ENCODE results near the gene PLAC1. TPM values are rescaled to one million over a fixed set of nuclear protein-coding genes. Genes with fewer than 3 reads are reported as not detected.

PLAC1 gene
- total RNA-seq, 4 donors from 2014 or later, result not detected

- Histone ChIP-seq H3K27me3 (no peaks in the 10 kb centered on the region), H3K4me1 (no peaks in the 10 kb centered on the region), H3K36me3 (no peaks in the 10 kb centered on the region), H3K27ac (no peak overlapping the region), H3K4me3 (no peak overlapping the region), H3K9me3 (no peaks in the 10 kb centered on the region)
- no peak for DNase-seq (ENCODE audit: low spot score in 2 of 2)
- WGBS, result 79% methylated on average over 4 of the region's 5 CpGs
- TF ChIP-seq EP300 (IDR thresholded peaks at IDR 0.05) (no peak), POLR2AphosphoS5 (IDR thresholded peaks at IDR 0.05) (no peak), CTCF (IDR thresholded peaks at IDR 0.05) (no peak), POLR2A (IDR thresholded peaks at IDR 0.05) (no peak)
These were observed 27.4 kb upstream of the PLAC1 start for GRCh38 chrX:134685668-134686067.

GRCh38 chrX:134684956-134685355 is 26.7 kb upstream of the PLAC1 start:
- 77% methylated on average over 1 of the region's 1 CpG for WGBS
- no peak for TF ChIP-seq POLR2AphosphoS5 (IDR thresholded peaks at IDR 0.05)
- no peak for TF ChIP-seq EP300 (IDR thresholded peaks at IDR 0.05)
- TF ChIP-seq CTCF (IDR thresholded peaks at IDR 0.05), result no peak
- Histone ChIP-seq H3K27ac (no peak overlapping the region), H3K27me3 (no peaks in the 10 kb centered on the region), H3K4me3 (no peak overlapping the region), H3K4me1 (no peaks in the 10 kb centered on the region), H3K9me3 (no peaks in the 10 kb centered on the region), H3K36me3 (no peaks in the 10 kb centered on the region)
- no peak for DNase-seq (ENCODE audit: low spot score in 2 of 2)

- Histone ChIP-seq H3K4me3 (no peak overlapping the region), H3K27ac (no peak overlapping the region), H3K27me3 (no peaks in the 10 kb centered on the region), H3K9me3 (no peaks in the 10 kb centered on the region), H3K36me3 (no peaks in the 10 kb centered on the region), H3K4me1 (no peaks in the 10 kb centered on the region)
- no peak for TF ChIP-seq POLR2A (IDR thresholded peaks at IDR 0.05)
- WGBS, result 68% methylated on average over 3 of the region's 3 CpGs
- no peak for DNase-seq (ENCODE audit: low spot score in 2 of 2)
These were observed 25.2 kb upstream of the PLAC1 start for GRCh38 chrX:134683351-134684005.

GRCh38 chrX:134682081-134682480 is 23.8 kb upstream of the PLAC1 start:
- WGBS, result 75% methylated on average over 4 of the region's 4 CpGs
- TF ChIP-seq POLR2A (IDR thresholded peaks at IDR 0.05) (no peak), EP300 (IDR thresholded peaks at IDR 0.05) (no peak), CTCF (IDR thresholded peaks at IDR 0.05) (no peak), POLR2AphosphoS5 (IDR thresholded peaks at IDR 0.05) (no peak)
- Histone ChIP-seq H3K4me1 (no peaks in the 10 kb centered on the region), H3K27me3 (no peaks in the 10 kb centered on the region), H3K4me3 (no peak overlapping the region), H3K27ac (no peak overlapping the region), H3K9me3 (no peaks in the 10 kb centered on the region), H3K36me3 (no peaks in the 10 kb centered on the region)
- DNase-seq (ENCODE audit: low spot score in 2 of 2), result no peak

- H3K27ac ChIP-seq, result no peak overlapping the region
- WGBS, result 83% methylated on average over 3 of the region's 3 CpGs
These were observed 21.4 kb upstream of the PLAC1 start for GRCh38 chrX:134679644-134680043.

More at GRCh38 chrX:134679644-134680043, 21.4 kb upstream of the PLAC1 start:
- no peak for TF ChIP-seq POLR2A (IDR thresholded peaks at IDR 0.05)
- no peak for TF ChIP-seq EP300 (IDR thresholded peaks at IDR 0.05)
- TF ChIP-seq POLR2AphosphoS5 (IDR thresholded peaks at IDR 0.05), result no peak
- no peak for TF ChIP-seq CTCF (IDR thresholded peaks at IDR 0.05)
- Histone ChIP-seq H3K4me3 (no peak overlapping the region), H3K4me1 (no peaks in the 10 kb centered on the region), H3K27me3 (no peaks in the 10 kb centered on the region), H3K36me3 (no peaks in the 10 kb centered on the region), H3K9me3 (no peaks in the 10 kb centered on the region)
- DNase-seq (ENCODE audit: low spot score in 2 of 2), result no peak
